Parathyroid adenoma (tissue), 2 donors: ENCODE measurements around the gene GSN.

Experiments used
- H2AFZ ChIP-seq: fragments of 300-600 bp; sonication (generic); one replicate; pipeline ENCODE4 v1.7.0; 2017; ENCODE audit warnings: antibody characterized with exemption, mild to moderate bottlenecking
- H3K27ac ChIP-seq: fragments of 300-600 bp; sonication (generic); one replicate; pipeline ENCODE4 v1.7.0; 2017
- H3K27me3 ChIP-seq: fragments of 300-600 bp; sonication (generic); one replicate; pipeline ENCODE4 v1.7.0; 2017; ENCODE audit warnings: low read length; ENCODE audit not compliant: control insufficient read depth, insufficient read depth
- H3K36me3 ChIP-seq: fragments of 300-600 bp; sonication (generic); one replicate; pipeline ENCODE4 v1.7.0; 2017; ENCODE audit warnings: low read length; ENCODE audit not compliant: control insufficient read depth, insufficient read depth
- H3K4me1 ChIP-seq: fragments of 300-600 bp; sonication (generic); one replicate; pipeline ENCODE4 v1.7.0; 2017; ENCODE audit warnings: control low read depth
- H3K4me2 ChIP-seq: fragments of 300-600 bp; sonication (generic); one replicate; pipeline ENCODE4 v1.7.0; 2017; ENCODE audit warnings: low read length
- H3K4me3 ChIP-seq: fragments of 300-600 bp; sonication (generic); one replicate; pipeline ENCODE4 v1.7.0; 2017; ENCODE audit warnings: low read depth, low read length
- H3K79me2 ChIP-seq: fragments of 300-600 bp; sonication (generic); one replicate; pipeline ENCODE4 v1.7.0; 2017; ENCODE audit warnings: control low read depth
- H3K9ac ChIP-seq: fragments of 300-600 bp; sonication (generic); one replicate; pipeline ENCODE4 v1.7.0; 2017; ENCODE audit warnings: mild to moderate bottlenecking
- H3K9me3 ChIP-seq: fragments of 300-600 bp; sonication (generic); one replicate; pipeline ENCODE4 v1.7.0; 2017; ENCODE audit warnings: low read length; ENCODE audit not compliant: control insufficient read depth
- TF ChIP-seq, protein P1 (sequence below): fragments of 300-600 bp; sonication (generic); IDR thresholded peaks from one replicate; pipeline ENCODE4 v1.7.0; 2017; ENCODE audit warnings: antibody characterized with exemption, mild to moderate bottlenecking
- donor health status: primary hyperparathyroidism.

Gene GSN

DNA sequence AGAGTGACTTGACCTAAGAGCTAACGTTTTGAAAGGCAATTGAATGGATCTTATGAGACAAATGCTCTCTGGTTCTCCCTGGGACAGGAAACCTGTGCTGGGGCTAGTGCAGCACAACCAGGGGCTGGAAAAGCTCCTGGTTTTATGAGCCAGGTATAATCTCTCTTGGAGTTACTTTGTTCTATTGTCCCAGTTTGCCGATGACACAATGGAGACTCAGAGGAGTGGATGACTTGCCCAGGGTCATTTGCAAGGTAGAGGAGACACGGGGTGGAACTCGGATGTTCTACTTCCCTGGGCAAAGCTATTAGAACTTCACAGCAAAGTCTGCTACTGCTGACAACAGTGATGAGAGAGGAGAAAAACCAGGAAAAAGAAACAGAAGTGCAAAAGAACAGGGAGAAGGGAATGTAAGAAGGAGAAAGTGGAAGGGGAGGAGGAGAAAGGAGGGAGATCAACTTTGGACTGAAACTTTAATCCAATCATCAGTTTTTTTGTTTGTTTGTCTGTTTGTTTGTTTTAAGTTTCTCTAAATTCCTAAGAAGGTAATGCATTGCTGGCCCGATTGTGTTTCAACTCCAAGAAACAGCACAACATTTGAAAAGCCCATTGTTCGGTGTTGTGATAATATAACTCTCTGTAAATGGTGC lies 7.4 kb upstream of the GSN start:
- H3K79me2 ChIP-seq: no peaks in the 10 kb centered on the region
- H3K27me3 ChIP-seq: no peaks in the 10 kb centered on the region
- H3K4me1 ChIP-seq: no peaks in the 10 kb centered on the region
- no peak overlapping the region for H3K4me2 ChIP-seq
- no peak overlapping the region for H3K27ac ChIP-seq
- TF ChIP-seq, protein P1, sequence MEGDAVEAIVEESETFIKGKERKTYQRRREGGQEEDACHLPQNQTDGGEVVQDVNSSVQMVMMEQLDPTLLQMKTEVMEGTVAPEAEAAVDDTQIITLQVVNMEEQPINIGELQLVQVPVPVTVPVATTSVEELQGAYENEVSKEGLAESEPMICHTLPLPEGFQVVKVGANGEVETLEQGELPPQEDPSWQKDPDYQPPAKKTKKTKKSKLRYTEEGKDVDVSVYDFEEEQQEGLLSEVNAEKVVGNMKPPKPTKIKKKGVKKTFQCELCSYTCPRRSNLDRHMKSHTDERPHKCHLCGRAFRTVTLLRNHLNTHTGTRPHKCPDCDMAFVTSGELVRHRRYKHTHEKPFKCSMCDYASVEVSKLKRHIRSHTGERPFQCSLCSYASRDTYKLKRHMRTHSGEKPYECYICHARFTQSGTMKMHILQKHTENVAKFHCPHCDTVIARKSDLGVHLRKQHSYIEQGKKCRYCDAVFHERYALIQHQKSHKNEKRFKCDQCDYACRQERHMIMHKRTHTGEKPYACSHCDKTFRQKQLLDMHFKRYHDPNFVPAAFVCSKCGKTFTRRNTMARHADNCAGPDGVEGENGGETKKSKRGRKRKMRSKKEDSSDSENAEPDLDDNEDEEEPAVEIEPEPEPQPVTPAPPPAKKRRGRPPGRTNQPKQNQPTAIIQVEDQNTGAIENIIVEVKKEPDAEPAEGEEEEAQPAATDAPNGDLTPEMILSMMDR: no peak
- no peaks in the 10 kb centered on the region for H3K9me3 ChIP-seq
- H3K36me3 ChIP-seq: no peaks in the 10 kb centered on the region
- no peak overlapping the region for H3K9ac ChIP-seq
- no peak overlapping the region for H3K4me3 ChIP-seq
- no peak overlapping the region for H2AFZ ChIP-seq

DNA sequence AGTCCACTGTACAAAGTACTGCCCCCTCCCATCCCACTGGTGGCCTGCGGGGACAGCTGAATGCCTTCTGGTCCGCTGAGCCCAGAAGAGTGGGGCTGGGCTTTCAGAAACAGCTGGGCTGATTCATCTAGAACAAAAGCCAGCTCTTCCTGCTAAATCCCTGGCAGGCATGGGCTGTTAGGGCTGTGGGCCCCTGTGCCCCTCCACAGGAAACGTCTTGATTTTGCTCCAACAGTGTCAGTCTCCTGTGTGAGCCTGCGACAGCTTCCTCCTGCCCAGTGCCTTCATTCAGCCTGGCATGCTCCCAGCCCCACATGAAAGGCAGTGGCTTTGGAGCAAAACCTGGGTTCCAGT lies 6.9 kb upstream of the GSN start:
- TF ChIP-seq, protein P1: no peak
- no peak overlapping the region for H2AFZ ChIP-seq

DNA sequence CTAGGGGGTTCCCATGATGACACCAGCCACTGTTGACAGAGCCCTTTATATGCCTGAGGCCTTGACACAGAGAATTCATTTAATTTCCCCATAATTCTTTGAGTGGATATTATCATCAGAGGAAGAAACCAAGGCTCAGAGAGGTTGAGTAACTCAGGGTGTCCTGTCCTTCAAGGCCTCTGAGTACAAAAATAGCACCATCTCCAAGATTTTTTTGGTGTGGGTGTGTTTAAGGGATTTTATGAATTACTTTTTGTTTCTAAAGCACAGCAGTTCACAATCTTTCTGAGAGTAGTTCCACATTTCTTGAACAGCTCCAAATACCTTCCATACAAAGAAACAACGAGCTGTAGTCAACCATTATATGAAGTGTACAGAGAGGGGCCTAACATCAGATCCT lies 6.2 kb upstream of the GSN start:
- Histone ChIP-seq H3K36me3 (no peaks in the 10 kb centered on the region), H3K9ac (no peak overlapping the region), H3K27ac (no peak overlapping the region)

More for the DNA sequence above, 6.9 kb upstream of the GSN start:
- H3K9ac ChIP-seq: no peak overlapping the region
- no peaks in the 10 kb centered on the region for H3K9me3 ChIP-seq
- H3K4me3 ChIP-seq: no peak overlapping the region
- no peaks in the 10 kb centered on the region for H3K36me3 ChIP-seq
- H3K79me2 ChIP-seq: no peaks in the 10 kb centered on the region
- no peak overlapping the region for H3K27ac ChIP-seq
- H3K27me3 ChIP-seq: no peaks in the 10 kb centered on the region
- no peaks in the 10 kb centered on the region for H3K4me1 ChIP-seq
- H3K4me2 ChIP-seq: no peak overlapping the region

DNA sequence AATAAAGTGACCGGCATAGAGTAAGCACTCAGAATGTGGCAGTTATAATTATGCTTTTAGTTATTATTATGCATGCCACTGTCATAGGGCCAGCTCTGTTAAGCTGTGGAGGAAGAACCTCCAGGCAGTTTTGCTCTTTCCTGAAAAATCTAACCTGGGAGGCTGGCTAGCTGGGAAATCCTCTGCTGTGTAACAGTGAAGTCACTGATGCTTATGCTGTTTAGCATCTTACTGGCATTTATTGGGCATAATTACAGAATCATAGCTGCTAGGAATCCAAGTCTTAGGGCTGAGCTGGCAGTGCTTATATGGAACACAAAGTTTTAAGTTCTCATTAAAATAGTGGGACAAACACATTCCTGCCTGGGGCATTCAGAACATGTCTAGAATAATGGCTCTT lies 5.5 kb upstream of the GSN start:
- no peaks in the 10 kb centered on the region for H3K27me3 ChIP-seq
- TF ChIP-seq, protein P1: no peak
- no peak overlapping the region for H3K9ac ChIP-seq
- H3K79me2 ChIP-seq: no peaks in the 10 kb centered on the region
- no peak overlapping the region for H3K27ac ChIP-seq
- H3K4me2 ChIP-seq: no peak overlapping the region
- no peaks in the 10 kb centered on the region for H3K9me3 ChIP-seq
- no peak overlapping the region for H3K4me3 ChIP-seq
- H3K4me1 ChIP-seq: no peaks in the 10 kb centered on the region
- no peaks in the 10 kb centered on the region for H3K36me3 ChIP-seq
- H2AFZ ChIP-seq: no peak overlapping the region

More for the DNA sequence above, 6.2 kb upstream of the GSN start:
- TF ChIP-seq, protein P1: no peak
- no peak overlapping the region for H3K4me3 ChIP-seq
- no peaks in the 10 kb centered on the region for H3K27me3 ChIP-seq
- H2AFZ ChIP-seq: no peak overlapping the region
- H3K4me1 ChIP-seq: no peaks in the 10 kb centered on the region
- H3K79me2 ChIP-seq: no peaks in the 10 kb centered on the region
- no peak overlapping the region for H3K4me2 ChIP-seq
- no peaks in the 10 kb centered on the region for H3K9me3 ChIP-seq

DNA sequence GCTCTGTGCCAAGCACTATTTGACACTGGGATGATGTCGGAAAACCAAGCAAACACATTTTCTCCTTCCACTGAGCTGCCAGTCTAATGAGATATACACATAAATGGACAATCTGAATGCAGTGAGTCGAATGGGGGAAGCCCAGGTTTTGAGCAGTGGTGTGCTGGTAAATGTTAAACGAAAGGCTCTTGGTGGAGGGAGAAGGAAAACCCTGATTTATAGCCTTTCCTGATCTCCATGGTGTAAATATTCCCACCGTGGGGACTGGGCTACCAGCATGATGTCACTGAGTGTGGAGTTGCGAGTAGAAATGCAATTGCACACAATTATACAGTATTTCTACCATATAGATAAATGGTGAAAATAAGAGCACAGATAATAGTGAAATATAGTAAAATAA lies 5.0 kb upstream of the GSN start:
- no peaks in the 10 kb centered on the region for H3K4me1 ChIP-seq
- no peaks in the 10 kb centered on the region for H3K36me3 ChIP-seq
- no peak overlapping the region for H3K4me3 ChIP-seq
- no peaks in the 10 kb centered on the region for H3K79me2 ChIP-seq
- H2AFZ ChIP-seq: no peak overlapping the region
- no peak overlapping the region for H3K9ac ChIP-seq
- H3K27ac ChIP-seq: no peak overlapping the region
- no peaks in the 10 kb centered on the region for H3K27me3 ChIP-seq
- no peaks in the 10 kb centered on the region for H3K9me3 ChIP-seq
- no peak overlapping the region for H3K4me2 ChIP-seq
- TF ChIP-seq, protein P1: no peak
